Activated CD8-positive, alpha-beta memory T cell treated with anti-CD3 and anti-CD28 coated beads for 24 hours (primary cell): ENCODE results near the gene FSHB.
"Not testable (repeated sequence)": the region's sequence is repeated elsewhere in the genome, so short reads cannot be mapped to it uniquely, and the experiment has no call there.

ENCODE experiments used
- DNase-seq: peaks from one replicate; pipeline ENCODE4 v3.0.0-alpha.2; 2020

The FSHB gene

GRCh38 chr11:30230714-30231113 lies at the start of gene FSHB:
Gene FSHB, plus strand, starts transcription at chr11:30231014. Its CDS starts 889 bp downstream, at chr11:30231903.
- DNase-seq = no peak

GRCh38 chr11:30186748-30187147 lies 44.1 kb upstream of the FSHB start:
- no peak for DNase-seq

DNA sequence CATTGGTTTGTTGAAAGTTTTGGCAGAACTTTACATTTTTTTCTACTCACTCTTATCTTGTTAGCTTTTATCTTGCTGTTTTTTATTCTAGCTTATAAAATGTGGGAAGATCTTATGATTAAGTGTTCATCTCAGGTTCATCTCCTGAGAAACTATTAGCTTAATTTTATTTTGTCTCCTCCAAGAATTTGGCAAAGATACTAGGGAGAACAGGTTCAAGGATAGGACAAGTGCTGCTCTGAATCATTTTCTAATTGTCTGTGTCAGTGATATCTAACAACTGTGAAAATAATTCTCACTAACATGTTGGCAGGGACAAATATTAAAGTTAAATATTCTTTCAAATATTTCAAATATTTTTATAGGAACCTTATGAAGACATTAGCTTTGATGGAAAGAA lies 38.2 kb upstream of the FSHB start:
- DNase-seq = no peak

GRCh38 chr11:30196400-30197206 lies 34.2 kb upstream of the FSHB start:
- peak; percentile 69 for DNase-seq

DNA sequence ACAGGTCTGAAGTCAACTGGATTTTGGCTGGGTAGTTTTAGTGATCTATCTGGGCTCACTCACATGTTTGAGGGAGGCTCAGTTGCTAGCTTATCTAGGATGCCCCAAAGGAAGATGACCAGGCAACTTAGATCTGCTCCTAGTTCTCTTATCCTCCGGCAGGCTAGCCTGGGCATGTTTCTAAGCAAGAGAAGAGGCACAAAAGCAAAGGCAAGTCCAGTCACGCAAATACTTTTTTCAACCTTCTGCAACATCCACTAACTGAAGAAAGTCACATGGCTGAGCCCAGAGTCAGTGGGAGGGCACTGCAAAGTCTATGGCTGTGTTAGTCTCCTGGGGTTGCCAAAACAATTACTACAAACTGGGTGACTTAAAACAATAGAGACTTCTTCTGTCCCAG lies 32.9 kb upstream of the FSHB start:
- no peak for DNase-seq

GRCh38 chr11:30202989-30203388 lies 27.8 kb upstream of the FSHB start:
- DNase-seq = not testable (repeated sequence)

DNA sequence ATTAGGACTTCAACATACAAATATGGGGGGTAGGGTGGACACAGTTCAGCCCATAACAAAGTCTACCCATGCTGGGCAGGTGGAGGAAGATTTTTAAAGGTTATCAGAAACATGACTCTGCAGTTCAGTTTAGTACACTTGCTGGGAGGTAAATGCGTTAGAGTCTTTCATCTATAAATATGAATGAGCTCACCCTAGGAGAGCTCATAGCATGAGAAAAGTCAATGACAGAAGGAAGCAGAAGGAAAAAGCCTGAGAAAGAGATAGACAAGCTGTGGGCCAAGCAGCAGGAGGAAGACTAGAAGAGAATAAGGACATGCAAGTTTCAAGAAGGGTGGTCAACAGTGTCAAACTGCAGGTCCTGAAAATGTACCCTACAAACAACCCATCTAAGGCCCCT lies 27.0 kb upstream of the FSHB start:
- DNase-seq = no peak

DNA sequence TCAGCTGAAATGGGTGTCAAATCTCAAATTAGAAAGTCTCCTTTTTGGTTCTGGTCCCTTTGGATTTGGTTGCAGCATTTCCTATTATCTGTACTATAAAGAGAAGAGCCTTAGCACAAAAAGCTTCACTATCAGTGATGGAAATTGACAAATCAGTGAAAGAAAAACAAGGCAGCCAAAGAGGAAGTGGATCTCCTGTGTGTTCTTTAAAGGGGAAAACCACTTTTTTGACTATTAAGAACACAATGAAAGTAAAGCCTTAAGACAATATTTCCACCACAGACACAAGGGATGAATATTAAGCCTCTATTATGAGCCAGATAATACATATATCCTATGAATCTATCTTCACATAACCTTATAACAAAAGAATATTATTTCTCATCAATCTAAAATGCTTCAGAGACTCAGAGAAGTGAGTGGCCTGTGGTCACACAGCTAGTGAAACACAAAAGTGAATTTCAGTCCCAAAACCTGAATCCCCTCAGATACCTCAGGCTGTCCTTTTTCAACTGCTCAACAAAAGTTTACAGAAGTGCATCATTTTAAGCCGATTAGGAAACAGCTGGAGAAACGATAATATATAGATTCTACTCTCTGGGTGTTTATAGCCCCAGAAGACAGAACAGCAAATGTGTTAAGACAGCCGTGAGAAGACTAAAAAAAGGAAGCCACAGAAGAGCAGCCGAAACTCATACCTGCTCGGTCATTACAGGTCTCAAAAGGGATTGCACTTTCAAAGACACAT lies 24.4 kb upstream of the FSHB start:
- DNase-seq = no peak

- DNase-seq = no peak
These were observed 20.5 kb upstream of the FSHB start for GRCh38 chr11:30210357-30210756.

DNA sequence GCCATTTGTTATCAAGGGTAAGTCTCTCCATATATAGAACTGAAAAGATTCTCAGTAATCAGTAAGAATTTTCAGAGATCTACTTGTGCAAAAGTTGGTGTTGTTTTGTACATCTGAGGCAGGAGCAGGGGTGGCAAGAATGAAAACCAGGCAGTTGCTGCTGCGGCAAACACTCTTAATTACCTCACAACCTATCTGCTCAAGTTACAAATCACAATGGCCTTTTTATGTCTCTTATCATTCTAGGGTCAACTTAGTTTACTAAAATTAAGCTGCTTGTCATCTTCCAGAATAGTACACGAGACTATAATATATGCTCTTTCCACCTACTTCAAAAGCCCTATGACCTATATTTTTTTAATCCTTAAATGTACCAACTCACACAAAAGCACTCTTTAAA lies 14.3 kb upstream of the FSHB start:
- DNase-seq = no peak

DNA sequence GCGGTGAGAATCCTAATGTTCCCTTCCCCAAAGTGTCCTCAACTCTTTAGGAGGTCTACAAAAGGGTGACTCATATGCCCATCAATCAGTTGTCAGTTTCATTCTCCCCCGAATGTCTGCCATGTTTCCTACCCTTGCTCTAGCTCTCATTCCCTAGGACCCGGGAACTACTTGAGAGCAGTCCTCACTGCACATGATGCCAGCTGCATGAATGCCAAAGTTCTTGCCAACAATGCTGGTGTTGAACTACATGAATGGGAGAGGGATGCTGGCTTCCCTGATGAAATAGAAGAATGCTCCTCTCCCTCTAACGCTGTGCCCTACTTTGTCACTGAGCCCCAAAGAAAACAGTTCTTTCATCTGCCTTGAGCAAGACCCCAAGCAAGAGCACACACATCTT lies 12.5 kb upstream of the FSHB start:
- no peak for DNase-seq

- DNase-seq = no peak
These were observed 5.2 kb upstream of the FSHB start for GRCh38 chr11:30225642-30226041.

DNA sequence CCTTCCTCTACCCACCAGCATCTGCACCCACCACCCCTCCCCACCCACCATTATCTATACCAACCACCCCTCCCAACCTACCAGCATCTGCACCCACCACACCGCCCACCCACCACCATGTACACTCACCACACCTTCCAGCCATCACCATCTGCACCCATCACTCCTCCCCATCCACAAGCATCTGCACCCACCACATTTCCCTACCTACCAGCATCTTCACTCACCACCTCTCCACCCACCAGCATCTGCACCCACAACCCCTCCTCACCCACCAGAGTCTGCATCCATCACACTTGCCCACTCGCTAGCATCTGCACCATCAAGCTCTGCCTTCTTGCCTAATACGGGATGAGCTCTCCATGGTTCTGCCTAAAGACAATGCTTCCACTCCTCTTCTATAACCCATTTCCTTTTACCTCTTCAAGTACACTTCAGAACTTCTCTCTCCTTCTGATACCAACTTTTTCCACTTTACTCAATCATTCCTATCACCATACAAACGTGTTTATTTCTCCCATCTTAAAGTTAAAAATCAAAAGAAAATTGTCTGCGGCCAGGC lies 2.4 kb upstream of the FSHB start:
- no peak for DNase-seq

- no peak for DNase-seq
These were observed 8.2 kb downstream of the FSHB start for GRCh38 chr11:30239025-30239424.

DNA sequence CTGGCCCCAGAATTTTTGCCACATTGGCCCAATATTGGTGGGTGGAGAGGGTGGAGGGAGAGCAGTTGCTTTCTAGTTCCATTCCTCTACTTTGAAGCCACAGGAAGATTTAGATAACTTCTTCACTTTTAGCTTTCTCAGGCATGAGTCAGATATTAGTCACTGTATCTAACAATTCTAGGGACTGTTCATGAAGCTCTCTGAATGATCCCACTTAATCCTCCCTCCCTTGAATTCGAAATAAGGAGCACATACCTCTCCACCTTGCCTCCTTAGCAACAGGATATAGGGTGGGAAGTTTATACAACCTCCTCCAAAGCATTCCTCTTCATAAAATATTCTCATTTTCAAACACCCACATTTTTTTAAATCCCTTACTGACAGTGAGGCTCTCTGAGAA lies 13.5 kb downstream of the FSHB start:
- no peak for DNase-seq

- DNase-seq = no peak
These were observed 14.8 kb downstream of the FSHB start for GRCh38 chr11:30245621-30246020.

DNA sequence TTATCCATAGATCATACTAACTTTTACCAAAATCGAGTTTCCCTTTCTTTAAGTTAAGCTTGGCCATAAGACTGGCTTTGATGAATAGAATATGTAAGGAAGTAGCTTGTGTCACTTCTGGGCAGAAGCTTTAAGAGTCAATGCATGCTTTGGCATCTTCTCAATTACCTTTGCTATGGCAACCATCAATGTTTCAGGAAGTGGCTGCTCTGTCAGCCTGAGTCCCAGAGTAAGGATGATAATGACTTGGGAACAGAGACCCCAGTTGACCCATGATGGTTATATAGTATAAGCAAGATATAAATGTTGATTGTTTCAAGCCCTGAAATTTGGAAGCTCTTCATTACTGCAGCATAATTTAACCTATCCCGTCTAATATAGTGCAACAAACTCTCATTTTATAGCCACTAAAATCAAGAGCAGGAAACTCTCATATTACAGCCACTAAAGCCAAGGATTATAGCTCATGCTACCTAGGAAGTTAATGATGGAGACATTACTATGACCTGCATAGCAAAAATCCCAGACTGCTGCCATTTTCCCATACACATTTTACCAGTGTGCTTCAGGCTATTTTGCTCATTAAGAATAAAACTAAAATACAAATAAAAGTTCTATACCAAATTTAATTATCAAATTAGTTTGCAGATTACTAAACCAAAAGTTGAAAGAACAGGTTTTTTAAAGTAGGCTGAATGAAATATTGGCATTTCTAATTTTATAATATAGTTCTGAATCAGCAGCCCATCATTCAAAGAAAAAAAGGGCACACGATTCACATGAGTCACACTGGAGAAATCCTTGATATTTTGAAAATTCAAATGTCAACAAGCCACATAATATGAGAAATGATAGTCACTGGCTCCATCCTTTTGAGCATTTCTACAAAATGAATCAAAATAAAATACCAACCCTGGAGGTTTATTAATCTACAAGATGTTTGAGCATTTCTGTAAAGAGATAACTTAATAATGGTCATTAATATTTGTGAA lies 23.8 kb downstream of the FSHB start:
- DNase-seq = no peak

DNA sequence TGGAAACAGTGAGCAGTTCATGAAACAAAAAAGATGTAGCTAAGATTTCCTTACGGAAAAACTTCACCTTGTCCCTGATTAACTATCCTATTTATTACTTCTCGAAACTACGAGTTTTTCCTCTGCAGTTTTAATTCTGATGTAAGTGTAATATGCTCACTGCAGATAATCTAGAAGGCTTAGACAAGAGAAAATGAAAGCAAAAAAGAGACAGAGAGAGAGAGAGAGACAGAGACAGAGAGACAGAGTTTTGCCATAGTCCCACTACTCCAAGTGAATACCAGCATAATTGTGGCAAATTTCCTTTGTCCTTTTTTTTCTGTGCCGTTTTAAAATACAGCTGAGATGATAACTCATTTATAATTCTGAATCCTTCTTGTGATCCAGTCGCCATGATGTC lies 24.8 kb downstream of the FSHB start:
- DNase-seq = no peak

DNA sequence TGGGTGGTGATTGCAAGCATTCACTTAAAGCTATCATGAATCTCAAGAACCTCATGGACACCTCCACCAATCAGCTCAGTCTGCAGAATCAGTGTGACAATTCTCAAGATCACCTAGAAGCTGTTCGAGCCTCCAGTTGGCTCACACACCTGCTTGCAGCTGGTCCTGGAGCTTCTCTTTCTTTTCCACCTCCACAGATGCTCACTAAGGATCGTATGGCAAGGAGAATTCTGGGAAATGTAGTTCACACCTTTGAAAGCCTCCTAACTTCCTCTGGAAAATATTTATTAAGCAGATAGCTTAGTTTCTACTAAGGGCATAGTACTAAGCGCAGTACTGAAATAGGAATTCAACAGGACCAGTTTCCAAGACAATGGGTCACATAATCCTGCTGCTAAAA lies 26.2 kb downstream of the FSHB start:
- DNase-seq = no peak

DNA sequence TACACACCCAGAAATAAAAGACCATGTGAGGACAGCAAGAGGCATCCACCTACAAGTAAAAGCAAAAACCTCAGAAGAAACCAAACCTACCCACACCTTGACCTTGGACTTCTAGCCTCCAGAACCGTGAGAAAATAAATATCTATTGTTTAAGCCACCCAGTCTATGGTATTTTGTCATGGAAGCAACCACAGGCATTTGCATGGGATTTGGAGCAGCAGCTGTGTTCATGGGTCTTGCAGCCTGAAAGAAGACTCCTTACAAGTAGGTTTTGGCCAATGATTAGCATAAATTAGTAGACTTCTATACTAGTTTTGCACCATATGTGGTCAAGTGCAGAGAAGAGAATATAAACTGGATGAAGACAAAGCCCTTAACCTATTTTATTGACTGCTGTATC lies 27.9 kb downstream of the FSHB start:
- DNase-seq = no peak

DNA sequence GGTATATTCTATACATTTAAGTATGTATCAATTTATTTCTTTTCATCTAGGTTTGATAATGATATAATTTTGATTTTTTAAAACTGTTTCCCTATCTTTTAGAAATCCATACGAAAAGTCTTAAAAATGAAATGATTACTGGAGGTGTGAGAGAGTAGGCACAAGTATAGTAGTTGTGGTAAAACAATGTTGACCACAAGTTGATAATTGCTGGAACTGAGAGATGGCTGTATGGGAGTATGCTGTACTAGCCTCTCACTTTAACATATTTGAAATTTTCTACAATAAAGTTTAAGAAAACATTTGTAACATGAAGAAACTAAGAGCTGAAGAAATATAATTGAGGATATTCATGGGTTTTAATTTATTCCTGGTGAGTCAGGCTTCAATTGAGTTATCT lies 30.0 kb downstream of the FSHB start:
- no peak for DNase-seq

DNA sequence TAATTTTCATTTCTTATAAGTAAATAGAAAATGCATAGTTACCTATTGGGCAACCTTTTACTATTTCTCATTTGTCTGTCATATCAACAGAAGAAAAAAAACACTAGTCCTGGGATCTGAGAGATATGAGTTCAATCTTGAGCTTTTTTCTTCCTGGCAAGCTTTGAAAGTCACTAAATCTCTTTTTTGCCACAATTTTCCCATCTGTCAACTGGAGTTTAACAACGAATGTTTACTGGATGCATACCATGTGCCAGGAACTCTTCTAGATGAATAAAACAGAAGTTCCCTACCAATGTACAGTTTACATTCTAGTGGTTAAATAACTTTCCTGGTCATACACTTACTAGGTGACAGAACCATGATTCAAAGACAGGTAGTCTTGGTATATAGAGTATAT lies 31.0 kb downstream of the FSHB start:
- DNase-seq = no peak

DNA sequence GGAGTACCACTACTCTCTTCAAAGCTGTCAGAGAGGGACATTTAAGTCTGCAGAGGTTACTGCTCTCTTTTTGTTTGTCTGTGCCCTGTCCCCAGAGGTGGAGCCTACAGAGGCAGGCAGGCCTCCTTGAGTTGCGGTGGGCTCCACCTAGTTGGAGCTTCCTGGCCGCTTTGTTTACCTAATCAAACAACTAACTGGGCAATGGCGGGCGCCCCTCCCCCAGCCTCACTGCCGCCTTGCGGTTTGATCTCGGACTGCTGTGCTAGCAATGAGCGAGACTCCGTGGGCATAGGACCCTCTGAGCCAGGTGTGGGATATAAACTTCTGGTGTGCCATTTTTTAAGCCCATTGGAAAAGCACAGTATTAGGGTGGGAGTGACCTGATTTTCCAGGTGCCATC lies 37.8 kb downstream of the FSHB start:
- not testable (repeated sequence) for DNase-seq
